Measurements from ENCODE around the gene EMC6. TPM values are rescaled to one million over a fixed set of nuclear protein-coding genes. Genes with fewer than 3 reads are reported as not detected.

The EMC6 gene
- total and polyA plus RNA-seq, 11 donors, result 24.2 to 190 (median 52.1) TPM

- Histone ChIP-seq H3K36me3 (peaks cover 0 to 33% (median 19%) of the 10 kb centered on the region in 9 donors), H3K4me3 (no peak overlapping the region), H3K27me3 (no peaks in the 10 kb centered on the region), H3K27ac (peak overlapping the region in 9 of 12 donors; percentile 69 to 92 (median 85)), H3K9me3 (no peaks in the 10 kb centered on the region), H3K4me1 (peaks cover 5 to 42% (median 20%) of the 10 kb centered on the region in 12 donors)
- DNase-seq (no peak), ATAC-seq (no peak)
- intact Hi-C loops (cut with DNase I), result loop anchor here in 1 of 10 donors (10.0 kb wide), 1 partner anchor 613 kb away; no protein-coding TSS in a partner anchor
- 81 to 92% (median 86%) methylated on average over 29 to 42 of the region's 42 CpGs for WGBS, 4 donors
- TF ChIP-seq CTCF (IDR thresholded peaks at IDR 0.05) (no peak), POLR2A (IDR thresholded peaks at IDR 0.05) (no peak)
Observed at GRCh38 chr17:3657874-3658783, 10.5 kb upstream of the EMC6 start.

GRCh38 chr17:3658784-3659449 lies 9.7 kb upstream of the EMC6 start:
- WGBS, 4 donors, result 66 to 80% (median 75%) methylated on average over 16 to 22 of the region's 22 CpGs
- H3K9me3 ChIP-seq, result no peaks in the 10 kb centered on the region
- peaks cover 5 to 38% (median 20%) of the 10 kb centered on the region in 12 donors for H3K4me1 ChIP-seq
- intact Hi-C loops (cut with DNase I), result loop anchor here in 1 of 10 donors (10.0 kb wide), 1 partner anchor 614 kb away; no protein-coding TSS in a partner anchor
- DNase-seq, result no peak
- H3K4me3 ChIP-seq, result no peak overlapping the region
- no peaks in the 10 kb centered on the region for H3K27me3 ChIP-seq
- peak overlapping the region; percentile 69 to 92 (median 83) for H3K27ac ChIP-seq
- peaks cover 0 to 41% (median 27%) of the 10 kb centered on the region in 9 donors for H3K36me3 ChIP-seq
- peak in 1 of 4 donors; percentile 0 for ATAC-seq
- no peak for TF ChIP-seq CTCF (IDR thresholded peaks at IDR 0.05)
- TF ChIP-seq POLR2A (IDR thresholded peaks at IDR 0.05), result no peak

GRCh38 chr17:3659541-3660111 lies 9.0 kb upstream of the EMC6 start:
- no peaks in the 10 kb centered on the region for H3K9me3 ChIP-seq
- TF ChIP-seq POLR2A (IDR thresholded peaks at IDR 0.05) (no peak), CTCF (IDR thresholded peaks at IDR 0.05) (peak in 1 of 12 donors; percentile 9)
- peaks cover 0 to 48% (median 34%) of the 10 kb centered on the region in 9 donors for H3K36me3 ChIP-seq
- intact Hi-C loops (cut with DNase I), result loop anchor here in 2 of 10 donors (10.0 kb wide), 1 partner anchor 615 kb away; no protein-coding TSS in a partner anchor
- no peaks in the 10 kb centered on the region for H3K27me3 ChIP-seq
- peaks cover 5 to 43% (median 20%) of the 10 kb centered on the region in 12 donors for H3K4me1 ChIP-seq
- peak; percentile 35 to 73 (median 62) for ATAC-seq
- 41 to 73% (median 61%) methylated on average over 14 to 22 of the region's 22 CpGs for WGBS, 4 donors
- peak; percentile 62 to 86 (median 80) for DNase-seq
- no peak overlapping the region for H3K4me3 ChIP-seq
- H3K27ac ChIP-seq, result peak overlapping the region; percentile 69 to 92 (median 83)
